Measurements from ENCODE around the gene LUZP4.

Gene LUZP4

DNA sequence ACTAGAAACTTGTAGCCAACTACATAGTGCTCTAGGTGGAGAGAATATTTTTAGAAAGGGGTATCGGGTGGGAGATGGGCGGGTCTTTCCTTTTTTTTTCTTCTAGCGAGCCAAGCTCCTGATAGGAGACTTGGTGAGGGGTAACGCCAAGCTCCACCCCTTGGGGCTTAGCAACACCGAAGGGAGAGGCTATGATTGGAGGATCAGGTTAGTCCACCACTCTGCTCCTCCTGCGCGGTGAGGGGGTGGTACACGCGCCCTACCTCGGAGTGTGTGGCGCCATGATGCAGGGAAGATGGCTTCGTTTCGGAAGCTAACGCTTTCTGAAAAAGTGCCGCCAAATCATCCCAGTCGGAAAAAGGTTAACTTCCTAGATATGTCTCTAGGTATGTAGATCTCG is at the start of gene LUZP4:
TSS of gene LUZP4 (plus strand) at position 251 of the 400 bp plus-strand sequence. CDS start at position 296, 45 bp downstream.
- Mint-ChIP-seq H3K4me3 (no peak within 1 kb of the TSS), H3K36me3 (no peaks in the 10 kb centered on the region), H3K27ac (no peak within 1 kb of the TSS), H3K9me3 (peaks cover 4 to 5% of the 10 kb centered on the region in 2 donors), H3K27me3 (peaks cover 0 to 5% of the 10 kb centered on the region in 2 donors), H3K4me1 (no peaks in the 10 kb centered on the region)
- ATAC-seq (replicated peaks) = no peak
- no peak for DNase-seq

GRCh38 chrX:115251458-115252233 is 37.9 kb upstream of the LUZP4 start:
- DNase-seq (no peak), ATAC-seq (replicated peaks) (no peak)
- Mint-ChIP-seq H3K9me3 (no peaks in the 10 kb centered on the region), H3K4me1 (no peaks in the 10 kb centered on the region), H3K27me3 (no peaks in the 10 kb centered on the region), H3K4me3 (no peak overlapping the region), H3K36me3 (no peaks in the 10 kb centered on the region), H3K27ac (no peak overlapping the region)

DNA sequence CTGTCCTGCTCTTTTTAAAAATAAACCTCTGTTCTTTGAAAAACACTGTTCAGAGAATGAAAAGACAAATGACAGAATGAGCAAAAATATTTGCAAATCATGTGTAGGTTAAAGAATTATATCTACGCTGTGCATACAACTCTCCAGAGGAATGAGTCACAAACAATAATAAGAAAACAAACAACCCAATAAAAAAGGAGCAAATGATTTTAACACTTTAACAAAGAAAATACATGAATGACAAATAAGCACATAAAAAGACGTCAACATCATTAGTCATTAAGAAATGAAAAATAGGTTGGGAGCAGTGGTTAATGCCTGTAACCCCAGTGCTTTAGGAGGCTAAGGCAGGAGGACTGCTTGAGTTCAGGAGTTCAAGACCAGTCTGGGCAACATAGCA is 34.5 kb upstream of the LUZP4 start:
- no peak overlapping the region for H3K27ac Mint-ChIP-seq

GRCh38 chrX:115257711-115258110 is 31.8 kb upstream of the LUZP4 start:
- Mint-ChIP-seq H3K4me1 (no peaks in the 10 kb centered on the region), H3K27ac (no peak overlapping the region), H3K4me3 (no peak overlapping the region), H3K27me3 (no peaks in the 10 kb centered on the region), H3K9me3 (no peaks in the 10 kb centered on the region), H3K36me3 (no peaks in the 10 kb centered on the region)
- ATAC-seq (replicated peaks) = no peak
- DNase-seq = no peak

More for the DNA sequence above, 34.5 kb upstream of the LUZP4 start:
- no peaks in the 10 kb centered on the region for H3K36me3 Mint-ChIP-seq
- no peaks in the 10 kb centered on the region for H3K9me3 Mint-ChIP-seq
- H3K4me3 Mint-ChIP-seq = no peak overlapping the region
- no peak for DNase-seq
- H3K4me1 Mint-ChIP-seq = no peaks in the 10 kb centered on the region
- no peaks in the 10 kb centered on the region for H3K27me3 Mint-ChIP-seq
- ATAC-seq (replicated peaks) = no peak

DNA sequence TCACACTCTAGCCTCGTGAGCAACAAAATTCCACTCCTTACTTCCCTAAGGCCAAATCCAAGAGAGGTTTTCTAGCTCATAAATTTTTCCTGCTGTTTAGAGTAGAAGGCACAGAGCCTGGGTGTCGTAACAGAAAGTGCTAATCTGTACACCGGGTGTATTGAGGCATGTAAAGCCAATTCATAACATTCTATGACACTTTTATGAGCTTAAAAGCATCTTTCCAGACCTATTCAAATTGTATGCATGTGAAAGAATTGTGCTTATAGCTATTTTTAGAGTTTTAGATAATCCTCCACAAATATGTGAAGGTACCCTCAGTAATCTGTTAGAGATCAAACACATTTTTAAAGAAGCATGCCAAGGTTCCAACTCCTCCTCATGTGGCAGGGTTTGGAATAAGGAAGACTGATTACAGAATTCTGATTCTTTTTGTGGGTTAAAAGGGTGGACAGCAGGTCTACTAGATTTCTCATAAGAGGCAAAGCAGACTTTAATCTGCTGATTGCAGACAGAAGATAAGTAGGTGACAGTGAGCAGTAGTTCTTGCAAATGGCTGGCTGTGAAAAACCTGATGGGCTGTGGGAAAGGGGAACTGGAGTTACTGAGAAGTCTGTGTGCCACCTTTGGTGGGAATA is 30.2 kb upstream of the LUZP4 start:
- Mint-ChIP-seq H3K27me3 (no peaks in the 10 kb centered on the region), H3K4me3 (no peak overlapping the region), H3K4me1 (no peaks in the 10 kb centered on the region), H3K27ac (no peak overlapping the region), H3K9me3 (no peaks in the 10 kb centered on the region), H3K36me3 (no peaks in the 10 kb centered on the region)
- DNase-seq (no peak), ATAC-seq (replicated peaks) (no peak)

- Mint-ChIP-seq H3K27me3 (no peaks in the 10 kb centered on the region), H3K36me3 (no peaks in the 10 kb centered on the region), H3K27ac (no peak overlapping the region), H3K4me3 (no peak overlapping the region), H3K4me1 (no peaks in the 10 kb centered on the region), H3K9me3 (no peaks in the 10 kb centered on the region)
- ATAC-seq (replicated peaks) = no peak
- no peak for DNase-seq
These were observed 29.2 kb upstream of the LUZP4 start for GRCh38 chrX:115260330-115260729.

- DNase-seq (no peak), ATAC-seq (replicated peaks) (no peak)
- H3K4me1 Mint-ChIP-seq = no peaks in the 10 kb centered on the region
- H3K27ac Mint-ChIP-seq = no peak overlapping the region
- no peak overlapping the region for H3K4me3 Mint-ChIP-seq
- H3K9me3 Mint-ChIP-seq = no peaks in the 10 kb centered on the region
- H3K36me3 Mint-ChIP-seq = no peaks in the 10 kb centered on the region
- H3K27me3 Mint-ChIP-seq = no peaks in the 10 kb centered on the region
These were observed 28.4 kb upstream of the LUZP4 start for GRCh38 chrX:115261148-115261547.

- ATAC-seq (replicated peaks) = no peak
- no peaks in the 10 kb centered on the region for H3K36me3 Mint-ChIP-seq
These were observed 25.5 kb upstream of the LUZP4 start for GRCh38 chrX:115264009-115264408.

DNA sequence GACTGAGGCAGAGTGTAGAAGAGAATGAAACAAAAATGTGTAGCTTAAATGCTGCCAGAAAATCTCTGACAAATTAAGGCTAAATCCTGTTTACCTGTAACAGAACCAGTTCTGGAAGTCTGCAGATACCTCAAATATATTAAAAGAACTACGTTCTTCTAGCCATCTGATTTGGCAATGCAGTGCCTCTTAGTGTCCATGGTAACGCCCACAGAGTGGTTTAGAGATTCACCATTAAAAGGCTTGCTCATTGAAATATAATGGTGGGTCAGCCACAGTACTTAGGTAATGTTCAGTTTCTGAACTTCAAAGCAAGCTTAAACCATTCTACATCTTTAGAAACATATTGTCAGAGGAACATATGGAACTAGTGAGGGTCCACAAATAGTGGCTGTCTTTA is 23.2 kb upstream of the LUZP4 start:
- H3K27me3 Mint-ChIP-seq = no peaks in the 10 kb centered on the region
- no peaks in the 10 kb centered on the region for H3K36me3 Mint-ChIP-seq
- no peak overlapping the region for H3K4me3 Mint-ChIP-seq
- no peak for DNase-seq
- H3K9me3 Mint-ChIP-seq = no peaks in the 10 kb centered on the region
- no peaks in the 10 kb centered on the region for H3K4me1 Mint-ChIP-seq
- no peak overlapping the region for H3K27ac Mint-ChIP-seq
- no peak for ATAC-seq (replicated peaks)

More at GRCh38 chrX:115264009-115264408, 25.5 kb upstream of the LUZP4 start:
- no peak for DNase-seq
- Mint-ChIP-seq H3K4me1 (no peaks in the 10 kb centered on the region), H3K27me3 (no peaks in the 10 kb centered on the region), H3K9me3 (no peaks in the 10 kb centered on the region), H3K4me3 (no peak overlapping the region), H3K27ac (no peak overlapping the region)

DNA sequence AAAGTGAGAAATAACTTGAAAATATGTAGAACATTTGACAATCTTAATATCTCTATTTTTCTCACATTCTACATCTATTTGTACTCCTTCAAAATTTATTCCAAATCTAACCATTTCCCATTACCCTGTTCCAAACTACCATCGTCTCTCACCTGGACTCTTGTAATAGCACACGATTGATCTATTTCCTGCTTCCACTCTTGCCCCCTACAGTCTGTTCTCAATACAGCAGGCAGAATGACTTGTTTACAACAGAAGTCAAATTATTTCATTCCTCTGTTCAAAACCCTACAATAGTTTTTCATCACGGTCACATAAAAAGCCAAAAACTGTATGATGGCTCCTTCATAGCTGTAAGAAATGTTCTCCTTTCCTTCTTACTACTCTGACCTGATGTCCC is 21.1 kb upstream of the LUZP4 start:
- H3K36me3 Mint-ChIP-seq = no peaks in the 10 kb centered on the region
- no peaks in the 10 kb centered on the region for H3K9me3 Mint-ChIP-seq
- H3K27me3 Mint-ChIP-seq = no peaks in the 10 kb centered on the region
- H3K4me1 Mint-ChIP-seq = no peaks in the 10 kb centered on the region
- no peak overlapping the region for H3K27ac Mint-ChIP-seq
- DNase-seq = no peak
- ATAC-seq (replicated peaks) = no peak
- no peak overlapping the region for H3K4me3 Mint-ChIP-seq

DNA sequence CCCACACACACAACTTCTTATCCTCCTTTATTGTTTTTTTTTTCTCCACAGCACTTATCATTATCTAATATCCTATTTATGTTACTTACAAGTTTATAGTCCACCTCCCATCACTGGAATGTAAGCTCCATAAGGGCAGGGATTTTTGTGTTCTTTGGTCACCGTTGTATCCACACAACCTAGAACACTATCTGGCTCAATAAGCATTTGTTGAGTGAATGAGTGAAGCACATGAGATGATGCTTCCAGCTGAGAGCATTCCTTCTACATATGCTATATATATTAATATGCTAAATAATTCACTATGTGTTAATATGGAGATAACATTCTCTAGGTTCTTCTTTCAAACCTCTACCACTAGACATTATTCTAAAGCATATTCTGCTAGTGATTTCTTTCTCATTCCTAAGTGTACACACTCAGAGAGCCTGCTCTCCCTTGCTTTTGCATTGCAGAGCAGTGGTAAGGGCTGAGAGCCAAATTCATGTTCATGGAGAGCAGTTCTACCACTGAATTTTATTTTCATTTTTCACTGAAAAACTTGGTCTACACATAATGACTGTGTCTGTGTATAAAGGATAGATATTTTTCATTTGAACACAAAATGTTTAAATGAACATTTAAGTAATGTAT is 20.3 kb upstream of the LUZP4 start:
- no peak for ATAC-seq (replicated peaks)
- no peak overlapping the region for H3K4me3 Mint-ChIP-seq
- no peaks in the 10 kb centered on the region for H3K4me1 Mint-ChIP-seq
- H3K9me3 Mint-ChIP-seq = no peaks in the 10 kb centered on the region
- DNase-seq = no peak
- H3K27ac Mint-ChIP-seq = no peak overlapping the region
- H3K27me3 Mint-ChIP-seq = no peaks in the 10 kb centered on the region
- no peaks in the 10 kb centered on the region for H3K36me3 Mint-ChIP-seq

DNA sequence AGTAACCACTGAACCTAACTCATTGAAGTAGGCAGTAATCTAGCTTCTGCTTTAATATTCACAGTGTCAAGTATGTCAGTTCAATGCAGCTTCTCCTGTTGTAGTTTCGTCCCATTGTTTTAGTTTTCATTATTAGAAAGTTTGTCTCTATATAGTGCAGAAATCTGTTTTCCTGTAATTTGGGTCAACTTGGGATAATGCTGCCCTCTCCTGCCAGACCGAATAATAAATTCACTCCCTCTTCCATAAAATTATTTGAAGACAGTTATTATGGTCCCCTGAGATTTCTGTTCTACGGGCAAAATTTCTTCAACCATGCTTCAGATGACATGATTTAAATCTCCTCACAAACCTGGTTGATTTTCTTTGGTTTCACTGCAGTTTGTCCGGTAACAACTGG is 4.6 kb upstream of the LUZP4 start:
- no peak overlapping the region for H3K27ac Mint-ChIP-seq
- H3K4me1 Mint-ChIP-seq = no peaks in the 10 kb centered on the region
- peaks cover 1 to 5% of the 10 kb centered on the region in 2 donors for H3K9me3 Mint-ChIP-seq
- no peak overlapping the region for H3K4me3 Mint-ChIP-seq
- no peak for ATAC-seq (replicated peaks)
- DNase-seq = no peak
- no peaks in the 10 kb centered on the region for H3K27me3 Mint-ChIP-seq
- H3K36me3 Mint-ChIP-seq = no peaks in the 10 kb centered on the region

DNA sequence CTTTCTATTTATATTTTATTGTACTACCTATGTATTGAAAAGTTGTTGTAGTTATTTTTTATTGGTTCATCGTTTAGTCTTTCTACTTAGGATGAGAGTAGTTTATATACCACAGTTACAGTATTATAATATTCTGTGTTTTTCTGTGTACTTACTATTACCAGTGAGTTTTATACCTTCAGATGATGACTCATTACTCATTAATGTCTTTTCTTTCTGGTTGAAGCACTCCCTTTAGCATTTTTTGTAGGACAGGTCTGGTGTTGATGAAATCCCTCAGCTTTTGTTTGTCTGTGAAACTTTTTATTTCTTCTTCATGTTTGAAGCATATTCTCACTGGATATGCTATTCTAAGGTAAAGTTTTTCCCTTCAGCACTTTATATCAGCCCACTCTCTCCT is 7.7 kb downstream of the LUZP4 start:
- no peaks in the 10 kb centered on the region for H3K4me1 Mint-ChIP-seq
- no peak overlapping the region for H3K27ac Mint-ChIP-seq
- no peaks in the 10 kb centered on the region for H3K9me3 Mint-ChIP-seq
- no peak overlapping the region for H3K4me3 Mint-ChIP-seq
- DNase-seq (no peak), ATAC-seq (replicated peaks) (no peak)
- H3K27me3 Mint-ChIP-seq = peaks cover 0 to 9% of the 10 kb centered on the region in 2 donors
- H3K36me3 Mint-ChIP-seq = no peaks in the 10 kb centered on the region

DNA sequence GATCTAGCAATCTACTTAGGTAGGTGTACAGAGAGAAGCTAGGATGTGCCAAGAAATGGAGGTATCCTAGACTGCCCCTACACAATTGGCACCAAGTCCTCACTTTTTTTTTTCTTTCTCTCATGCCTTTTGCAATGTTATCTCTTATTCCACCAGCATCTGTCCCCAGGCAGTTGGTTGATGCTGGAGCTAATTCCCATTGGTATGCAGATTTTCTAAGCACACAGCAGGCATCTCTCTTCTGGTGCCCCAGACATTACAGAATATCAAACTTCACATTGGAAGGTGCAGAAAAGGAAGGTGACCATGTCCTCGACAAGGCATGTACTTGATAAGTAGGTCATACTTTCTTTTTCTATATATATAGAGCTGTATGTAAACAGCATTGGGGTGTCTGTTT is 21.6 kb downstream of the LUZP4 start:
- no peak for DNase-seq
- ATAC-seq (replicated peaks) = no peak
- Mint-ChIP-seq H3K27me3 (no peaks in the 10 kb centered on the region), H3K9me3 (no peaks in the 10 kb centered on the region), H3K4me3 (no peak overlapping the region), H3K4me1 (no peaks in the 10 kb centered on the region), H3K27ac (no peak overlapping the region), H3K36me3 (no peaks in the 10 kb centered on the region)

DNA sequence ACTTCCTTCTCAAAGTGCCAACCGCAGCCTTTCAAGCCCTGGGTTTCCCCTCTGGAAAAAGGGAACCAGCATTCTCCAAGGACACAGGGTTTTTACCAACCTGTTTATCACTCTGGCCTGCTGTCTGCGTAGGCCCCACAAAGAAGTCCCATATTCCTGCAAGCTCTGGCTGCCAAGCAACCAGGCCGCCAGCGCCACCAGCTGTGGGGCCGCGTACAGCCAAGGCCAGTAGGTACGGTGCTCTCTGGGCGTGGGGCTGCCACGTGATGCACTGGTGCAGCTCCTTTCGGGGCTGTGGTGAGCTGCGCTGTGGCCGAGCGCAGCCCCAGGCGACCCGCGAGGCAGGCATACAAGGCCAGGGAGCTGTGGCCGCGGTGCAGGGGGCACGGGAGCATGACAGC is 22.1 kb downstream of the LUZP4 start:
- Mint-ChIP-seq H3K27ac (no peak overlapping the region), H3K36me3 (no peaks in the 10 kb centered on the region), H3K9me3 (no peaks in the 10 kb centered on the region), H3K4me3 (no peak overlapping the region), H3K4me1 (no peaks in the 10 kb centered on the region), H3K27me3 (no peaks in the 10 kb centered on the region)
- ATAC-seq (replicated peaks) (no peak), DNase-seq (no peak)
